Astrocyte (in vitro differentiated cells and primary cell): ENCODE measurements around the gene IQSEC3. TPM values are rescaled to one million over a fixed set of nuclear protein-coding genes. Genes with fewer than 3 reads are reported as not detected.
"Not testable (repeated sequence)": the region's sequence is repeated elsewhere in the genome, so short reads cannot be mapped to it uniquely, and the experiment has no call there.

Experiments
- DNase-seq: peaks from one replicate; pipeline ENCODE4 v3.0.0-alpha.2; 2010; ENCODE audit warnings: low read depth
- FAIRE-seq: peaks from 2 replicates; lab custom pipeline; 2011; peaks lifted over from hg19 to GRCh38; lab: Jason Lieb, UNC
- H2AFZ ChIP-seq: 2 replicates; pipeline ENCODE4 v1.6.0; 2012; ENCODE audit warnings: low read depth, low read length, inconsistent platforms
- H3K27ac ChIP-seq: 2 replicates; pipeline ENCODE4 v1.5.1; 2011; ENCODE audit warnings: low read depth, low read length, inconsistent platforms
- H3K27me3 ChIP-seq: 2 replicates; pipeline ENCODE4 v1.6.0; 2011; ENCODE audit warnings: low read length, inconsistent platforms; ENCODE audit not compliant: insufficient read depth
- H3K36me3 ChIP-seq: 2 replicates; pipeline ENCODE4 v1.5.1; 2011; ENCODE audit warnings: low read length, inconsistent platforms; ENCODE audit not compliant: insufficient read depth
- H3K4me1 ChIP-seq: 2 replicates; pipeline ENCODE4 v1.5.1; 2011; ENCODE audit warnings: low read length, inconsistent platforms; ENCODE audit not compliant: insufficient read depth
- H3K4me2 ChIP-seq: 2 replicates; pipeline ENCODE4 v1.6.0; 2012; ENCODE audit warnings: low read length, inconsistent platforms
- H3K4me3 ChIP-seq: 2 replicates; pipeline ENCODE4 v1.5.1; 2011; ENCODE audit warnings: low read depth, mild to moderate bottlenecking, low read length, inconsistent platforms; ENCODE audit not compliant: insufficient read depth
- H3K79me2 ChIP-seq: 2 replicates; pipeline ENCODE4 v1.6.0; 2012; ENCODE audit warnings: mild to moderate bottlenecking, low read length, inconsistent platforms; ENCODE audit not compliant: insufficient read depth
- H3K9ac ChIP-seq: 2 replicates; pipeline ENCODE4 v1.6.0; 2012; ENCODE audit warnings: mild to moderate bottlenecking, low read length, inconsistent platforms
- H3K9me3 ChIP-seq: 2 replicates; pipeline ENCODE4 v1.5.1; 2012; ENCODE audit warnings: low read depth, mild to moderate bottlenecking, low read length, inconsistent platforms; ENCODE audit not compliant: insufficient read depth
- H4K20me1 ChIP-seq: 2 replicates; pipeline ENCODE4 v1.6.0; 2012; ENCODE audit warnings: low read length, inconsistent platforms; ENCODE audit not compliant: insufficient read depth
- H3K27ac Mint-ChIP-seq: one replicate; pipeline ENCODE4 v1.8.0; 2021; ENCODE audit warnings: mild to moderate bottlenecking, mixed read lengths; ENCODE audit not compliant: unreplicated experiment
- H3K27me3 Mint-ChIP-seq: one replicate; pipeline ENCODE4 v1.8.0; 2021; ENCODE audit warnings: low read depth, mixed read lengths; ENCODE audit not compliant: unreplicated experiment
- H3K36me3 Mint-ChIP-seq: one replicate; pipeline ENCODE4 v1.8.0; 2021; ENCODE audit warnings: low read depth, mixed read lengths; ENCODE audit not compliant: unreplicated experiment
- H3K4me1 Mint-ChIP-seq: one replicate; pipeline ENCODE4 v1.8.0; 2021; ENCODE audit warnings: low read depth, mixed read lengths; ENCODE audit not compliant: unreplicated experiment
- H3K4me3 Mint-ChIP-seq: one replicate; pipeline ENCODE4 v1.8.0; 2021; ENCODE audit warnings: mild to moderate bottlenecking, moderate library complexity, mixed read lengths; ENCODE audit not compliant: unreplicated experiment
- H3K9me3 Mint-ChIP-seq: one replicate; pipeline ENCODE4 v1.8.0; 2021; ENCODE audit warnings: mild to moderate bottlenecking, mixed read lengths; ENCODE audit not compliant: unreplicated experiment
- CTCF ChIP-seq: IDR thresholded peaks from 2 replicates; pipeline ENCODE4 v1.5.1; 2011; ENCODE audit warnings: low read depth, mild to moderate bottlenecking, inconsistent platforms, low read length, moderate library complexity; ENCODE audit not compliant: insufficient read depth
- EZH2 ChIP-seq: IDR thresholded peaks from 2 replicates; pipeline ENCODE4 v1.6.1; 2012; ENCODE audit warnings: mild to moderate bottlenecking, low read length, inconsistent platforms; ENCODE audit not compliant: insufficient read depth
- total RNA-seq: library from RNA; stranded (reverse); gene quantifications from 2 replicates; pipeline ENCODE4 v1.2.1, GENCODE V29; 2021

The IQSEC3 gene
- total RNA-seq, 1 donor from 2014 or later = 0.34 TPM

- not testable (repeated sequence) for H3K27ac Mint-ChIP-seq, H3K4me2 ChIP-seq
- H3K27me3 Mint-ChIP-seq = peaks cover 40% of the 10 kb centered on the region
Observed at GRCh38 chr12:51962-52361, 14.6 kb upstream of the IQSEC3 start.

GRCh38 chr12:52902-53734 lies 13.4 kb upstream of the IQSEC3 start:
- not testable (repeated sequence) for H3K27ac ChIP-seq, H3K9me3 Mint-ChIP-seq
- H3K4me1 Mint-ChIP-seq = peaks cover 24% of the 10 kb centered on the region

More at GRCh38 chr12:51962-52361, 14.6 kb upstream of the IQSEC3 start:
- not testable (repeated sequence) for H3K9me3 ChIP-seq, H3K4me3 Mint-ChIP-seq, H4K20me1 ChIP-seq, H3K4me1 ChIP-seq, H3K27ac ChIP-seq, H3K4me3 ChIP-seq, H3K79me2 ChIP-seq, FAIRE-seq, H3K9me3 Mint-ChIP-seq, H3K36me3 ChIP-seq, H3K9ac ChIP-seq, DNase-seq, H3K36me3 Mint-ChIP-seq, H2AFZ ChIP-seq
- peaks cover 14% of the 10 kb centered on the region for H3K4me1 Mint-ChIP-seq
- H3K27me3 ChIP-seq = peaks cover 15% of the 10 kb centered on the region

GRCh38 chr12:53735-54730 lies 12.5 kb upstream of the IQSEC3 start:
- Histone ChIP-seq H3K9me3 (peaks cover 8% of the 10 kb centered on the region), H3K27me3 (peaks cover 14% of the 10 kb centered on the region), H4K20me1 (no peaks in the 10 kb centered on the region), H2AFZ (no peak overlapping the region), H3K36me3 (no peaks in the 10 kb centered on the region), H3K4me3 (no peak overlapping the region), H3K4me1 (no peaks in the 10 kb centered on the region), H3K79me2 (no peaks in the 10 kb centered on the region), H3K27ac (no peak overlapping the region), H3K4me2 (no peak overlapping the region), H3K9ac (no peak overlapping the region)
- Mint-ChIP-seq H3K9me3 (peaks cover 8% of the 10 kb centered on the region), H3K27me3 (peaks cover 55% of the 10 kb centered on the region), H3K27ac (no peak overlapping the region), H3K36me3 (no peaks in the 10 kb centered on the region), H3K4me3 (no peak overlapping the region), H3K4me1 (peaks cover 22% of the 10 kb centered on the region)
- TF ChIP-seq CTCF = no peak
- TF ChIP-seq EZH2 = no peak
- FAIRE-seq = no peak
- no peak for DNase-seq

More at GRCh38 chr12:52902-53734, 13.4 kb upstream of the IQSEC3 start:
- not testable (repeated sequence) for H3K4me3 ChIP-seq, H3K36me3 Mint-ChIP-seq, FAIRE-seq, H2AFZ ChIP-seq, H3K36me3 ChIP-seq, H3K9ac ChIP-seq, H4K20me1 ChIP-seq, H3K9me3 ChIP-seq, H3K27ac Mint-ChIP-seq, H3K4me3 Mint-ChIP-seq, H3K79me2 ChIP-seq, H3K4me2 ChIP-seq, H3K4me1 ChIP-seq
- peaks cover 14% of the 10 kb centered on the region for H3K27me3 ChIP-seq
- DNase-seq = peak; percentile 20
- peaks cover 46% of the 10 kb centered on the region for H3K27me3 Mint-ChIP-seq
